Nephron (organoid): ENCODE measurements around the gene ABCA9.

ENCODE experiments used
- H3K27ac Mint-ChIP-seq, 3 experiments: 2 replicates each; pipeline ENCODE4 v1.8.0; 2020; ENCODE audit warnings: mixed read lengths in 3 of 3, mild to moderate bottlenecking in 2 of 3, moderate library complexity in 1 of 3
- H3K27me3 Mint-ChIP-seq: 2 replicates; pipeline ENCODE4 v1.8.0; 2021; ENCODE audit warnings: low read depth, mild to moderate bottlenecking, moderate library complexity, mixed read lengths
- H3K36me3 Mint-ChIP-seq: 2 replicates; pipeline ENCODE4 v1.8.0; 2020; ENCODE audit warnings: low read depth, mixed read lengths
- H3K4me1 Mint-ChIP-seq: 2 replicates; pipeline ENCODE4 v1.8.0; 2020; ENCODE audit warnings: mixed read lengths
- H3K4me3 Mint-ChIP-seq, 3 experiments: 2 replicates each; pipeline ENCODE4 v1.8.0; 2020; ENCODE audit warnings: mild to moderate bottlenecking in 3 of 3, mixed read lengths in 3 of 3, moderate library complexity in 2 of 3
- H3K9me3 Mint-ChIP-seq: 2 replicates; pipeline ENCODE4 v1.8.0; 2020; ENCODE audit warnings: mixed read lengths
- TF ChIP-seq, protein P1 (sequence below), 3 experiments: fragments of 200-600 bp; sonication (generic); IDR thresholded peaks; one replicate each; pipeline ENCODE4 v1.5.0; 2021; ENCODE audit warnings: antibody characterized with exemption in 3 of 3; ENCODE audit not compliant: unreplicated experiment in 3 of 3

The ABCA9 gene

DNA sequence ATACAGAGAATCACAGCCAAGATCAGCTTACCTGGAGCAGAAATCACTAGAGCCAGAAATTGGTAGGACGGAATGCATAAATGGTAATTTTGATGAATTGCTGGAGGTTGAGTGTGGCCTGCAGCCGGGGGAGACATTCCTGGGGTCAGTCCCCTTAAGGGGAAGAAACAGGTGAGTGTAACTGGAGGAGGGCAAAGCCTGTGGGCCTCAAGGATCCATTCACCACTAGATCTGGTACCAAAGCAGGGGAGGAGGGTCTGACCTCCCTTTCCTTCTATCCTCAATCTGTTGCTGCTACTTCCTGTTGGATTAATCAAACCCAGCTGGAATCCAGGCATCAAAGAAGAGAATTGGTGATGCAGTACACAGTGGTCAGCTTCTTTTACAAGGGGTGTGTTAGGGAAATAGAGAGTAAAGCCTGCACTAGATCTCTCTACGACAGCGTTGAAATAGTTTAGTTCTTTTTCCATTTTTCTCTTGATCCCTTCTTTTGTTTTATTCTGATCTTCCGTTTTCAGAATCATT is 8.6 kb upstream of the ABCA9 start:
- H3K27ac Mint-ChIP-seq, result peak overlapping the region in 1 of 3 experiments; percentile 48
- no peaks in the 10 kb centered on the region for H3K36me3 Mint-ChIP-seq
- peaks cover 14% of the 10 kb centered on the region for H3K4me1 Mint-ChIP-seq
- no peak overlapping the region for H3K4me3 Mint-ChIP-seq
- peaks cover 5% of the 10 kb centered on the region for H3K9me3 Mint-ChIP-seq
- no peaks in the 10 kb centered on the region for H3K27me3 Mint-ChIP-seq
- TF ChIP-seq, protein P1, sequence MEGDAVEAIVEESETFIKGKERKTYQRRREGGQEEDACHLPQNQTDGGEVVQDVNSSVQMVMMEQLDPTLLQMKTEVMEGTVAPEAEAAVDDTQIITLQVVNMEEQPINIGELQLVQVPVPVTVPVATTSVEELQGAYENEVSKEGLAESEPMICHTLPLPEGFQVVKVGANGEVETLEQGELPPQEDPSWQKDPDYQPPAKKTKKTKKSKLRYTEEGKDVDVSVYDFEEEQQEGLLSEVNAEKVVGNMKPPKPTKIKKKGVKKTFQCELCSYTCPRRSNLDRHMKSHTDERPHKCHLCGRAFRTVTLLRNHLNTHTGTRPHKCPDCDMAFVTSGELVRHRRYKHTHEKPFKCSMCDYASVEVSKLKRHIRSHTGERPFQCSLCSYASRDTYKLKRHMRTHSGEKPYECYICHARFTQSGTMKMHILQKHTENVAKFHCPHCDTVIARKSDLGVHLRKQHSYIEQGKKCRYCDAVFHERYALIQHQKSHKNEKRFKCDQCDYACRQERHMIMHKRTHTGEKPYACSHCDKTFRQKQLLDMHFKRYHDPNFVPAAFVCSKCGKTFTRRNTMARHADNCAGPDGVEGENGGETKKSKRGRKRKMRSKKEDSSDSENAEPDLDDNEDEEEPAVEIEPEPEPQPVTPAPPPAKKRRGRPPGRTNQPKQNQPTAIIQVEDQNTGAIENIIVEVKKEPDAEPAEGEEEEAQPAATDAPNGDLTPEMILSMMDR (IDR thresholded peaks at IDR 0.05; ENCODE audit: unreplicated experiment in 3 of 3), result no peak

DNA sequence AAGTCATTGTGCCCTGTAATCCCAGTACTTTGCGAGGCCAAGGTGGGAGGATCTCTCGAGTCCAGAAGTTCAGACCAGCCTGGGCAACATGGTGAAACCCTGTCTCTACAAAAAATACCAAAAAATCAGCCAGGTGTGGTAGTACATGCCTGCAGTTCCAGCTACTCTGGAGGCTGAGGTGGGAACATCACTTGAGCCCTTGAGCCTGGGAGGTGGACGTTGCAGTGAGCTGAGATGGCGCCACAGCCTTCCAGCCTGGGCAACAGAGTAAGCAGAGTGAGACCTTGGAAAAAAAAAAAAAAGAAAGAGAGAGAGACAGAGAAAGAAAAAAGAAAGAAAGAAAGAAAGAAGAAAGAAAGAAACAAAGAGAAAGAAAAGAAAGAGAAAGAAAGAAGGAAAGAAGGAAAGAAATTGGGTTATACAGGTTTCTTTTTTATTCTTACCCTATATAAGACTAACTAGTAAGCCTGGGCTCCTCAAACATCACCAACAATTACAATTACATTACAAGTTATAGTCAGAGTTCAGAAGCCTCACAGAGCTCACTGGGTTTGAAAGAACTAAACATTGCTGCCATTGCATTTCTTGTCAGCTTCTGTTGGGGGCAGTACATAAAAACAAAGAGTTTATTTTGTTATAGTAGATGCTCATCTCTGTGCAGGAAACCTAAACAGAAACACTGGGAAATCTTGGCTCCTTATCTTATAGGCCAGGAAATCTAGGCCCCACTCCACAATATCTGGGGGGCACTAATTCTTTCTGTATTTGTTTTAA is 6.7 kb upstream of the ABCA9 start:
- Mint-ChIP-seq H3K4me3 (no peak overlapping the region), H3K27ac (peak overlapping the region in 2 of 3 experiments; percentile 44 to 61), H3K36me3 (no peaks in the 10 kb centered on the region), H3K27me3 (no peaks in the 10 kb centered on the region), H3K9me3 (peaks cover 4% of the 10 kb centered on the region), H3K4me1 (peaks cover 26% of the 10 kb centered on the region)
- TF ChIP-seq, protein P1 (IDR thresholded peaks at IDR 0.05; ENCODE audit: unreplicated experiment in 3 of 3), result no peak

DNA sequence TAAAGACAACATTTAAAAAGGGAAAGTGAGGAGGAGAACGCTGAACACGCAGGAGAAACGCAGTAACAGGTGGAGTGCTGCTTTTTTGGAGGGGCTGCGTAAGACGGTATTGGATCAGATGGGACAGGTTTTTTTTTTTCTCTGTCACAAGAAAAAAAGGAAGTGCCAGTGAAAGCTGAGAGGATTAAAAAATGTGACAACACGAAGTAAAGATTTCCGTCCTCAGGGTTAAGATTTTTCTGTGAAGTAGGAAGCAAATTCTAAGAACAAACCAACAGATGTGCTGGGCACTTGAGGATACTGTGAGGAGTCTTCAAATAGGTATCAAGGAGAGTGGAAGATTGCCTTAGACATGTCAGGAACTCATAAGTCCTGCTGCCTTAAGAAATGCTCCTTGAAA is 5.8 kb upstream of the ABCA9 start:
- Mint-ChIP-seq H3K36me3 (no peaks in the 10 kb centered on the region), H3K4me1 (peaks cover 30% of the 10 kb centered on the region), H3K27ac (peak overlapping the region in 1 of 3 experiments; percentile 35), H3K4me3 (no peak overlapping the region), H3K9me3 (peaks cover 2% of the 10 kb centered on the region), H3K27me3 (no peaks in the 10 kb centered on the region)
- TF ChIP-seq, protein P1 (IDR thresholded peaks at IDR 0.05; ENCODE audit: unreplicated experiment in 3 of 3), result no peak

DNA sequence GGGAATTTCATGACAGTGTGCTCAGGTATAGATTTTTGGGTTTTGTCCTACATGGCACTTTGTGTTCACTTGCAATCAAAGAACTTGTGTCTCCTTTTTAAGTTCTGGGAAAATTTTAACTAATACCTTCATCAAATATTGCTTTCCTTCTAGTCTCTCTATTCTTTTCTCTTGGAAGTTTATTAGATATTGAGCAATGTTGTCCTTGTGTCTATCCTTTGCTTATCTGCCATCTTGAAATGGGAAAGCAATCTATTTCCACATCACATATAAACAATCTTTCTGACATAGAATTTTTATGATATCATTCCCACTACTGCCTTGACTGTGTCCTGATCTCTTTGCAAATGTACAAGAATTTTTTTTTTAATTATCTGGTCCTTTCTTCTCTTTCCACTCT is 4.4 kb upstream of the ABCA9 start:
- H3K27ac Mint-ChIP-seq, result peak overlapping the region in 2 of 3 experiments; percentile 1 to 35

DNA sequence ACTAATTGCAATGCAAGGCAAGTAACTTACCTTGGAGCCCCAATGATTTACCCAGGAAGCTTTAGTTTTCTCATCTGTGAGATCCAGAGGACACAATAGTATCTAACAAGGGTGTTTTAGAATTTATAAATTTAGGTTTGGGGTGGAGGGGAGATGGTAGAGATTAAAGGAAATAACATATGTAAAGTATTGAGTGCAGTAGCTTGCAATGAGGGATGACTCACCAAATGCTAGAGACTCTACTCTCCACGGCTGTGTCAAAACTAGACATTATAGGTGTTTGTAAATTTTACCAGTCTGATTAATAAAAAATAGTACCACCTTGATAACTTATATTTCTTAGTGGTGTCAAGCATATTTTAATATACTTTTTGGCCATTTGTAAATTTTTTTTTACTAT is 3.7 kb upstream of the ABCA9 start:
- Mint-ChIP-seq H3K36me3 (no peaks in the 10 kb centered on the region), H3K27ac (peak overlapping the region in 2 of 3 experiments; percentile 75 to 86), H3K4me1 (peaks cover 47% of the 10 kb centered on the region), H3K9me3 (no peaks in the 10 kb centered on the region), H3K27me3 (no peaks in the 10 kb centered on the region), H3K4me3 (no peak overlapping the region)
- TF ChIP-seq, protein P1 (IDR thresholded peaks at IDR 0.05; ENCODE audit: unreplicated experiment in 3 of 3), result no peak

More for the DNA sequence above, 4.4 kb upstream of the ABCA9 start:
- no peaks in the 10 kb centered on the region for H3K36me3 Mint-ChIP-seq
- TF ChIP-seq, protein P1 (IDR thresholded peaks at IDR 0.05; ENCODE audit: unreplicated experiment in 3 of 3), result no peak
- no peaks in the 10 kb centered on the region for H3K9me3 Mint-ChIP-seq
- H3K4me3 Mint-ChIP-seq, result no peak overlapping the region
- H3K4me1 Mint-ChIP-seq, result peaks cover 42% of the 10 kb centered on the region
- H3K27me3 Mint-ChIP-seq, result no peaks in the 10 kb centered on the region
